CD14-positive monocyte (primary cell): ENCODE data around the gene FRMD4A. TPM values are rescaled to one million over a fixed set of nuclear protein-coding genes. Genes with fewer than 3 reads are reported as not detected.
A peak's percentile ranks its signal among the peaks of the same experiment; 100 is the strongest.

Source experiments
- DNase-seq, 3 donors: peaks; one replicate each; pipeline ENCODE4 v3.0.0-alpha.2; 2011 to 2022
- H2AFZ ChIP-seq: 2 replicates; pipeline ENCODE4 v1.6.0; 2012; ENCODE audit warnings: mild to moderate bottlenecking, low read depth, low read length, inconsistent platforms; ENCODE audit not compliant: insufficient read depth, poor library complexity, severe bottlenecking
- H3K27ac ChIP-seq, 2 donors: 1 replicate in 1 of 2; 2 replicates in 1 of 2; pipeline ENCODE4 v1.5.1; 2012 to 2013; ENCODE audit warnings: low read length in 2 of 2, control low read depth in 1 of 2, inconsistent platforms in 1 of 2, low read depth in 1 of 2, mild to moderate bottlenecking in 1 of 2
- H3K27me3 ChIP-seq, 2 donors: one replicate each; pipeline versions ENCODE4 v1.6.0 to v1.6.1; 2011 to 2013; ENCODE audit warnings: low read length in 2 of 2; ENCODE audit not compliant: control insufficient read depth in 2 of 2, insufficient read depth in 2 of 2
- H3K36me3 ChIP-seq, 2 donors: replicated peaks in 1 of 2; 1 replicate in 1 of 2; 2 replicates in 1 of 2; pipeline versions ENCODE4 v1.5.1 to v1.6.1; 2012 to 2013; ENCODE audit warnings: low read length in 2 of 2, control low read depth in 1 of 2, inconsistent platforms in 1 of 2, mild to moderate bottlenecking in 1 of 2; ENCODE audit not compliant: insufficient read depth in 2 of 2, control insufficient read depth in 1 of 2
- H3K4me1 ChIP-seq, 2 donors: 1 replicate in 1 of 2; 2 replicates in 1 of 2; pipeline versions ENCODE4 v1.5.1 to v1.6.1; 2012 to 2013; ENCODE audit warnings: low read length in 2 of 2, control low read depth in 1 of 2, inconsistent platforms in 1 of 2, mild to moderate bottlenecking in 1 of 2, moderate library complexity in 1 of 2; ENCODE audit not compliant: insufficient read depth in 2 of 2, control insufficient read depth in 1 of 2
- H3K4me2 ChIP-seq: replicated peaks from 2 replicates; pipeline ENCODE3; 2012; ENCODE audit warnings: low read length, moderate library complexity, mild to moderate bottlenecking; ENCODE audit not compliant: poor library complexity, severe bottlenecking; ENCODE audit errors: extremely low read depth
- H3K4me3 ChIP-seq, 3 experiments: fragments of 200-600 bp in 1 of 3; sonication (generic) in 1 of 3; replicated peaks in 1 of 3; 1 replicate in 2 of 3; 2 replicates in 1 of 3; pipeline ENCODE4 v1.5.1; 2011 to 2013; ENCODE audit warnings: low read length in 3 of 3, mild to moderate bottlenecking in 3 of 3, control low read depth in 2 of 3, low read depth in 2 of 3, inconsistent platforms in 1 of 3, moderate library complexity in 1 of 3
- H3K79me2 ChIP-seq: 2 replicates; pipeline ENCODE4 v1.6.0; 2012; ENCODE audit warnings: mild to moderate bottlenecking, control low read depth, inconsistent platforms, low read length, moderate library complexity; ENCODE audit not compliant: insufficient read depth
- H3K9ac ChIP-seq: 2 replicates; pipeline ENCODE4 v1.6.0; 2017; ENCODE audit warnings: low read length, mild to moderate bottlenecking; ENCODE audit not compliant: insufficient read depth, poor library complexity, severe bottlenecking
- H3K9me3 ChIP-seq, 2 donors: replicated peaks in 1 of 2; 1 replicate in 1 of 2; 2 replicates in 1 of 2; pipeline versions ENCODE4 v1.5.1 to v1.6.1; 2012 to 2013; ENCODE audit warnings: low read length in 2 of 2, control low read depth in 1 of 2; ENCODE audit not compliant: control insufficient read depth in 1 of 2, insufficient read depth in 1 of 2
- H4K20me1 ChIP-seq: 2 replicates; pipeline ENCODE4 v1.6.0; 2012; ENCODE audit warnings: mild to moderate bottlenecking, low read length, control low read depth, moderate library complexity; ENCODE audit not compliant: insufficient read depth
- H3K27ac Mint-ChIP-seq, 7 donors: one replicate each; pipeline ENCODE4 v1.8.0; 2020; ENCODE audit warnings: mild to moderate bottlenecking in 7 of 7, mixed read lengths in 7 of 7, moderate library complexity in 6 of 7, inconsistent platforms in 2 of 7
- H3K27me3 Mint-ChIP-seq, 3 donors: one replicate each; pipeline ENCODE4 v1.8.0; 2021 to 2022; ENCODE audit warnings: low read depth in 3 of 3, mild to moderate bottlenecking in 3 of 3, mixed read lengths in 3 of 3, moderate library complexity in 3 of 3, inconsistent platforms in 1 of 3
- H3K36me3 Mint-ChIP-seq, 2 donors: one replicate each; pipeline ENCODE4 v1.8.0; 2020; ENCODE audit warnings: mixed read lengths in 2 of 2, inconsistent platforms in 1 of 2, mild to moderate bottlenecking in 1 of 2
- H3K4me1 Mint-ChIP-seq: one replicate; pipeline ENCODE4 v1.8.0; 2020; ENCODE audit warnings: mild to moderate bottlenecking, mixed read lengths
- H3K4me3 Mint-ChIP-seq, 2 donors: one replicate each; pipeline ENCODE4 v1.8.0; 2020; ENCODE audit warnings: mild to moderate bottlenecking in 2 of 2, mixed read lengths in 2 of 2, moderate library complexity in 1 of 2
- H3K9me3 Mint-ChIP-seq, 7 donors: one replicate each; pipeline ENCODE4 v1.8.0; 2020 to 2022; ENCODE audit warnings: mixed read lengths in 7 of 7, mild to moderate bottlenecking in 6 of 7, moderate library complexity in 6 of 7, inconsistent platforms in 2 of 7
- CTCF ChIP-seq: fragments of 200-600 bp; IDR thresholded peaks from one replicate; pipeline ENCODE4 v1.8.0; 2022; ENCODE audit warnings: antibody characterized with exemption, mild to moderate bottlenecking
- WGBS: methylation state at CpG from one replicate; pipeline ENCODE4 v1.1.5; 2013; ENCODE audit warnings: missing lambda C conversion rate; ENCODE audit not compliant: insufficient coverage; 5-methylcytosine and 5-hydroxymethylcytosine counted together
- intact Hi-C, 2 donors: fragments of 100-400 bp; cut with micrococcal nuclease; formaldehyde crosslinking; loops; one replicate each; pipeline versions ENCODE4 v1.15.0 to v1.15.1; 2023
- polyA plus RNA-seq, 3 donors: library from polyadenylated mRNA; depleted of rRNA in 1 of 3; unstranded in 2 of 3; stranded (reverse) in 1 of 3; fragments of 300-500 nt in 2 of 3; fragments of >200 nt in 1 of 3; fragmentation: Illumina TruSeq in 2 of 3; gene quantifications; 1 replicate in 2 of 3; 2 replicates in 1 of 3; pipeline ENCODE4 v1.2.3, GENCODE V29; 2012 to 2021

Gene FRMD4A
- polyA plus RNA-seq, 3 donors = 0.12 TPM; not detected in 2

GRCh38 chr10:13908475-13908874 lies 422.2 kb downstream of the FRMD4A start:
- H3K27ac ChIP-seq = no peak overlapping the region
- no peak overlapping the region for H3K4me3 Mint-ChIP-seq
- H3K27me3 Mint-ChIP-seq = peaks cover 8 to 11% (median 10%) of the 10 kb centered on the region in 3 donors
- DNase-seq = no peak
- no peak overlapping the region for H3K4me3 ChIP-seq
- peaks cover 50% of the 10 kb centered on the region for H3K4me1 Mint-ChIP-seq
- no peak overlapping the region for H3K4me2 ChIP-seq
- peaks cover 0 to 3% of the 10 kb centered on the region in 2 donors for H3K9me3 ChIP-seq
- H3K27ac Mint-ChIP-seq = peak overlapping the region in 2 of 7 donors; percentile 3 to 11
- no peaks in the 10 kb centered on the region for H3K27me3 ChIP-seq
- H3K9me3 Mint-ChIP-seq = peaks cover 0 to 4% (median 3%) of the 10 kb centered on the region in 7 donors
- no peaks in the 10 kb centered on the region for H4K20me1 ChIP-seq
- no peak for TF ChIP-seq CTCF
- peaks cover 0 to 2% of the 10 kb centered on the region in 2 donors for H3K36me3 Mint-ChIP-seq
- intact Hi-C loops = no loop called here
- no peak overlapping the region for H3K9ac ChIP-seq
- H3K4me1 ChIP-seq = peaks cover 41 to 43% of the 10 kb centered on the region in 2 donors
- no peaks in the 10 kb centered on the region for H3K36me3 ChIP-seq
- no peak overlapping the region for H2AFZ ChIP-seq
- 92% methylated on average over 3 of the region's 4 CpGs for WGBS
- H3K79me2 ChIP-seq = no peaks in the 10 kb centered on the region

GRCh38 chr10:13907570-13907969 lies 423.2 kb downstream of the FRMD4A start:
- H3K27me3 ChIP-seq = no peaks in the 10 kb centered on the region
- intact Hi-C loops = no loop called here
- no peak overlapping the region for H3K4me2 ChIP-seq
- Mint-ChIP-seq H3K27ac (peak overlapping the region in 1 of 7 donors; percentile 28), H3K4me3 (no peak overlapping the region), H3K27me3 (peaks cover 10 to 17% (median 13%) of the 10 kb centered on the region in 3 donors), H3K4me1 (peaks cover 45% of the 10 kb centered on the region), H3K9me3 (peaks cover 0 to 4% (median 3%) of the 10 kb centered on the region in 7 donors), H3K36me3 (peaks cover 0 to 2% of the 10 kb centered on the region in 2 donors)
- H2AFZ ChIP-seq = no peak overlapping the region
- 100% methylated on average over 3 of the region's 6 CpGs for WGBS
- H3K36me3 ChIP-seq = no peaks in the 10 kb centered on the region
- DNase-seq = no peak
- peaks cover 0 to 3% of the 10 kb centered on the region in 2 donors for H3K9me3 ChIP-seq
- H3K27ac ChIP-seq = no peak overlapping the region
- no peak overlapping the region for H3K9ac ChIP-seq
- peaks cover 37 to 40% of the 10 kb centered on the region in 2 donors for H3K4me1 ChIP-seq
- no peak overlapping the region for H3K4me3 ChIP-seq
- no peak for TF ChIP-seq CTCF
- H4K20me1 ChIP-seq = no peaks in the 10 kb centered on the region
- H3K79me2 ChIP-seq = no peaks in the 10 kb centered on the region
